Fibroblast of pulmonary artery (primary cell): ENCODE measurements around the gene KDM7A.

Experiments used
- DNase-seq: peaks from one replicate; pipeline ENCODE4 v3.0.0-alpha.2; 2010; ENCODE audit warnings: low read depth
- H3K4me3 ChIP-seq: replicated peaks from 2 replicates; pipeline ENCODE4 v1.5.1; 2011; ENCODE audit warnings: low read depth, mild to moderate bottlenecking, control low read depth, low read length, moderate library complexity
- CTCF ChIP-seq: IDR thresholded peaks from 2 replicates; pipeline ENCODE4 v1.5.1; 2011; ENCODE audit warnings: mild to moderate bottlenecking, control low read depth, low read length, inconsistent platforms; ENCODE audit errors: missing control alignments

The KDM7A gene

DNA sequence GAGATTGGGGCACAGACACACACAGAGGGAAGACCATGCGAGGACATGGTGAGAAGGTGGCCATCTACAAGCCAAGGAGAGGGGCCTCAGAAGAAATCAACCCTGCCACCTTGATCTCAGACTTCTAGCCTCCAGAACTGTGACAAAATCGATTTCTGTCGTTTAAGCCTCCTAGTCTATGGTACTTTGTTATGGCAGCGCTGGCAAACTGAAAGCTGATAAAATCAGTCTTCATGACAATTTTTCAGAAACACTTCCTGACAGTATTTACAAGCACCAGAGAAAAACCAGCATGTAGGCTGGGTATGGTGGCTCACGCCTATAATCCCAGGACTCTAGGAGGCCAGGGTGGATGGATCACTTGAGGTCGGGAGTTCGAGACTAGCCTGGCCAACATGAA lies 118.3 kb downstream of the KDM7A start:
- no peak overlapping the region for H3K4me3 ChIP-seq
- no peak for TF ChIP-seq CTCF
- no peak for DNase-seq

GRCh38 chr7:140057143-140057535 lies 119.6 kb downstream of the KDM7A start:
- no peak for DNase-seq
- no peak overlapping the region for H3K4me3 ChIP-seq
- no peak for TF ChIP-seq CTCF

- H3K4me3 ChIP-seq: no peak overlapping the region
- no peak for DNase-seq
- no peak for TF ChIP-seq CTCF
Observed at GRCh38 chr7:140056431-140057142, 120.2 kb downstream of the KDM7A start.

DNA sequence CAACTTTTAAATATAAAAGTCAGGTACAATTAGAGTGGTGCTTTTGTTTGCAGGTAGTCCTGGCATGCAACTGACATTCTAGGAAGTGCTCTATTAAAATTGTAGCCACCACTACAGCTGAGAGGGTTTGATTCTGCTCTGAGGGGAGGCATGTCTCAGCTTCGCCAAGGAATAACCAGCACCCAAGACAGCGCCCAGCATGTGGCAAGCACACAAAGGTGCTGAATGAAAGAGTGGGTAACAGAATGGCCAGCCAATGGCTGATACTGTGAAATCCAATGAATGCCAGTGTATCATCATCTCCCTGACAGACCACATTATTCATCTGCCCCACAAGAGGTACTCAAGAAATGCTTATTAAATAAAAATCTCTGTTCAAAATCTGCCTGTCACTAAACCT lies 121.0 kb downstream of the KDM7A start:
- no peak for TF ChIP-seq CTCF
- no peak for DNase-seq
- H3K4me3 ChIP-seq: no peak overlapping the region

DNA sequence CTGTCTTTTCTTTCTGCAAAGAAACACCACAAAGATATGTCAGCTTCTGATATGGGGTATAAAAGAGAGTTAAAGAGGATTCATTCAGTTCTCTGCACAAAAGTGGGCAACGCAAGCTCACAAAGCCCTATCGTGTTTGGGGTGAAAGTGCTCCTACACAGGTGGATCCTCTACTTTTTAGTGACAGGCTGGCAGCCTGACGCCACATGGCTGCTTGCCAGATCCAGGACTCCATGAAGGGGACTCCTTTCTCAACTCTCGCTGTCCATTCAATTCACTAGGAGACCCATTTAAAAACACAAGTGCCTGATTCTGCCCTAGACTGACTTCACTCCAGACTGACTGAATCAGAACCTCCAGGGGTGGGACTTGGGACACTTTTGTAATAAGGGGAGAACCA lies 122.0 kb downstream of the KDM7A start:
- no peak for TF ChIP-seq CTCF
- no peak overlapping the region for H3K4me3 ChIP-seq
- DNase-seq: no peak

GRCh38 chr7:140053812-140054539 lies 122.8 kb downstream of the KDM7A start:
- DNase-seq: no peak

More at GRCh38 chr7:140053812-140054539, 122.8 kb downstream of the KDM7A start:
- no peak overlapping the region for H3K4me3 ChIP-seq
- no peak for TF ChIP-seq CTCF
